ENCODE results near the gene NR1I2. TPM values are rescaled to one million over a fixed set of nuclear protein-coding genes. Genes with fewer than 3 reads are reported as not detected.

NR1I2 gene
- total RNA-seq, 4 donors from 2014 or later, result not detected

- intact Hi-C loops (cut with DNase I; ENCODE audit: low total_unique reads), result no loop called here
- no peak overlapping the region for H3K4me3 ChIP-seq (ENCODE audit: low read depth, poor library complexity, severe bottlenecking)
- TF ChIP-seq POLR2A (IDR thresholded peaks at IDR 0.05), result no peak
- TF ChIP-seq CTCF (IDR thresholded peaks at IDR 0.05), result no peak
Measured at GRCh38 chr3:119812491-119813058, 30.7 kb downstream of the NR1I2 start.

GRCh38 chr3:119815716-119816115 is 33.8 kb downstream of the NR1I2 start:
- intact Hi-C loops (cut with DNase I; ENCODE audit: low total_unique reads), result no loop called here
- 94 to 97% methylated on average over 7 to 8 of the region's 8 CpGs for WGBS, 2 donors
- TF ChIP-seq POLR2A (IDR thresholded peaks at IDR 0.05), result no peak
- no peak for TF ChIP-seq CTCF (IDR thresholded peaks at IDR 0.05)
- DNase-seq (ENCODE audit: low spot score in 2 of 2), result no peak
- no peak overlapping the region for H3K4me3 ChIP-seq (ENCODE audit: low read depth, poor library complexity, severe bottlenecking)

More at GRCh38 chr3:119812491-119813058, 30.7 kb downstream of the NR1I2 start:
- DNase-seq (ENCODE audit: low spot score in 2 of 2), result no peak
- 82 to 90% methylated on average over 8 of the region's 8 CpGs for WGBS, 2 donors

- TF ChIP-seq POLR2A (IDR thresholded peaks at IDR 0.05), result no peak
- TF ChIP-seq CTCF (IDR thresholded peaks at IDR 0.05), result no peak
- H3K4me3 ChIP-seq (ENCODE audit: low read depth, poor library complexity, severe bottlenecking), result no peak overlapping the region
- 64 to 70% methylated on average over 9 to 12 of the region's 12 CpGs for WGBS, 2 donors
- intact Hi-C loops (cut with DNase I; ENCODE audit: low total_unique reads), result no loop called here
- no peak for DNase-seq (ENCODE audit: low spot score in 2 of 2)
Measured at GRCh38 chr3:119817071-119817470, 35.2 kb downstream of the NR1I2 start.

- no peak for TF ChIP-seq CTCF (IDR thresholded peaks at IDR 0.05)
- 71 to 76% methylated on average over 13 of the region's 13 CpGs for WGBS, 2 donors
- DNase-seq (ENCODE audit: low spot score in 2 of 2), result no peak
- H3K4me3 ChIP-seq (ENCODE audit: low read depth, poor library complexity, severe bottlenecking), result no peak overlapping the region
- intact Hi-C loops (cut with DNase I; ENCODE audit: low total_unique reads), result no loop called here
Measured at GRCh38 chr3:119817583-119818363, 35.9 kb downstream of the NR1I2 start.

GRCh38 chr3:119818937-119819336 is 37.0 kb downstream of the NR1I2 start:
- 72 to 75% methylated on average over 2 of the region's 2 CpGs for WGBS, 2 donors
- intact Hi-C loops (cut with DNase I; ENCODE audit: low total_unique reads), result no loop called here
- TF ChIP-seq POLR2A (IDR thresholded peaks at IDR 0.05), result no peak
- no peak for TF ChIP-seq CTCF (IDR thresholded peaks at IDR 0.05)

More at GRCh38 chr3:119818937-119819336, 37.0 kb downstream of the NR1I2 start:
- no peak overlapping the region for H3K4me3 ChIP-seq (ENCODE audit: low read depth, poor library complexity, severe bottlenecking)
- DNase-seq (ENCODE audit: low spot score in 2 of 2), result no peak

Data from lower leg skin (tissue), 4 donors.